ENCODE data around the gene POTEH. TPM values are rescaled to one million over a fixed set of nuclear protein-coding genes. Genes with fewer than 3 reads are reported as not detected.
"Not testable (repeated sequence)": the region's sequence is repeated elsewhere in the genome, so short reads cannot be mapped to it uniquely, and the experiment has no call there.

POTEH gene
- total RNA-seq, 1 experiment from 2014 or later = not detected

GRCh38 chr22:15679702-15680101 is 10.1 kb upstream of the POTEH start:
- H3K4me2 ChIP-seq (ENCODE audit: low read depth, low read length, poor library complexity, severe bottlenecking); H3K36me3 ChIP-seq (ENCODE audit: insufficient read depth, low read length); H2AFZ ChIP-seq (ENCODE audit: low read length); H3K9me2 ChIP-seq (replicated peaks; ENCODE audit: insufficient read depth, low read length); H3K27ac ChIP-seq (ENCODE audit: low read length); H3K9me3 ChIP-seq (ENCODE audit: low read length); H4K20me1 ChIP-seq (ENCODE audit: insufficient read depth, low read depth, low read length); H3K27me3 ChIP-seq (ENCODE audit: low read length); H3K9ac ChIP-seq (ENCODE audit: low read length); H3K4me1 ChIP-seq (ENCODE audit: low read length); H3K4me3 ChIP-seq (ENCODE audit: low read length); H3K79me2 ChIP-seq (ENCODE audit: low read length): not testable (repeated sequence)
- DNase-seq = peak; percentile 7

GRCh38 chr22:15684115-15684514 is 5.7 kb upstream of the POTEH start:
- not testable (repeated sequence) for H3K79me2 ChIP-seq (ENCODE audit: low read length); H3K4me3 ChIP-seq (ENCODE audit: low read length); H3K36me3 ChIP-seq (ENCODE audit: insufficient read depth, low read length); H3K27ac ChIP-seq (ENCODE audit: low read length); H3K27me3 ChIP-seq (ENCODE audit: low read length); DNase-seq; H3K4me1 ChIP-seq (ENCODE audit: low read length); H4K20me1 ChIP-seq (ENCODE audit: insufficient read depth, low read depth, low read length); H2AFZ ChIP-seq (ENCODE audit: low read length); H3K4me2 ChIP-seq (ENCODE audit: low read depth, low read length, poor library complexity, severe bottlenecking); H3K9ac ChIP-seq (ENCODE audit: low read length); H3K9me2 ChIP-seq (replicated peaks; ENCODE audit: insufficient read depth, low read length); H3K9me3 ChIP-seq (ENCODE audit: low read length)

GRCh38 chr22:15684695-15685094 is 5.1 kb upstream of the POTEH start:
- H3K9me3 ChIP-seq (ENCODE audit: low read length); H3K4me3 ChIP-seq (ENCODE audit: low read length): not testable (repeated sequence)

GRCh38 chr22:15685641-15686040 is 4.2 kb upstream of the POTEH start:
- H3K4me3 ChIP-seq (ENCODE audit: low read length); H4K20me1 ChIP-seq (ENCODE audit: insufficient read depth, low read depth, low read length); H3K9ac ChIP-seq (ENCODE audit: low read length); H3K9me3 ChIP-seq (ENCODE audit: low read length); H2AFZ ChIP-seq (ENCODE audit: low read length); H3K27me3 ChIP-seq (ENCODE audit: low read length); H3K9me2 ChIP-seq (replicated peaks; ENCODE audit: insufficient read depth, low read length); H3K36me3 ChIP-seq (ENCODE audit: insufficient read depth, low read length); H3K27ac ChIP-seq (ENCODE audit: low read length); H3K4me1 ChIP-seq (ENCODE audit: low read length); H3K79me2 ChIP-seq (ENCODE audit: low read length); H3K4me2 ChIP-seq (ENCODE audit: low read depth, low read length, poor library complexity, severe bottlenecking); DNase-seq: not testable (repeated sequence)

More at GRCh38 chr22:15684695-15685094, 5.1 kb upstream of the POTEH start:
- H4K20me1 ChIP-seq (ENCODE audit: insufficient read depth, low read depth, low read length); H3K4me2 ChIP-seq (ENCODE audit: low read depth, low read length, poor library complexity, severe bottlenecking); H3K9me2 ChIP-seq (replicated peaks; ENCODE audit: insufficient read depth, low read length); H3K79me2 ChIP-seq (ENCODE audit: low read length); H3K27ac ChIP-seq (ENCODE audit: low read length); H3K27me3 ChIP-seq (ENCODE audit: low read length); H3K36me3 ChIP-seq (ENCODE audit: insufficient read depth, low read length); DNase-seq; H3K9ac ChIP-seq (ENCODE audit: low read length); H2AFZ ChIP-seq (ENCODE audit: low read length); H3K4me1 ChIP-seq (ENCODE audit: low read length): not testable (repeated sequence)

- not testable (repeated sequence) for H3K9ac ChIP-seq (ENCODE audit: low read length); H2AFZ ChIP-seq (ENCODE audit: low read length); H3K9me2 ChIP-seq (replicated peaks; ENCODE audit: insufficient read depth, low read length); H3K27ac ChIP-seq (ENCODE audit: low read length); H3K79me2 ChIP-seq (ENCODE audit: low read length); H3K36me3 ChIP-seq (ENCODE audit: insufficient read depth, low read length); H4K20me1 ChIP-seq (ENCODE audit: insufficient read depth, low read depth, low read length); DNase-seq; H3K4me3 ChIP-seq (ENCODE audit: low read length); H3K4me2 ChIP-seq (ENCODE audit: low read depth, low read length, poor library complexity, severe bottlenecking); H3K9me3 ChIP-seq (ENCODE audit: low read length); H3K27me3 ChIP-seq (ENCODE audit: low read length); H3K4me1 ChIP-seq (ENCODE audit: low read length)
Measured at GRCh38 chr22:15687086-15687485, 2.7 kb upstream of the POTEH start.

- H4K20me1 ChIP-seq (ENCODE audit: insufficient read depth, low read depth, low read length); H3K9ac ChIP-seq (ENCODE audit: low read length); H3K4me2 ChIP-seq (ENCODE audit: low read depth, low read length, poor library complexity, severe bottlenecking); H2AFZ ChIP-seq (ENCODE audit: low read length); H3K4me3 ChIP-seq (ENCODE audit: low read length); H3K9me2 ChIP-seq (replicated peaks; ENCODE audit: insufficient read depth, low read length); H3K27ac ChIP-seq (ENCODE audit: low read length); H3K27me3 ChIP-seq (ENCODE audit: low read length); H3K4me1 ChIP-seq (ENCODE audit: low read length); H3K9me3 ChIP-seq (ENCODE audit: low read length); H3K36me3 ChIP-seq (ENCODE audit: insufficient read depth, low read length); H3K79me2 ChIP-seq (ENCODE audit: low read length): not testable (repeated sequence)
- peak; percentile 34 for DNase-seq
Measured at GRCh38 chr22:15687676-15688075, 2.1 kb upstream of the POTEH start.

GRCh38 chr22:15688090-15688489 is 1.7 kb upstream of the POTEH start:
- not testable (repeated sequence) for H4K20me1 ChIP-seq (ENCODE audit: insufficient read depth, low read depth, low read length); H3K9ac ChIP-seq (ENCODE audit: low read length); H3K4me1 ChIP-seq (ENCODE audit: low read length); H3K79me2 ChIP-seq (ENCODE audit: low read length); H2AFZ ChIP-seq (ENCODE audit: low read length); H3K27ac ChIP-seq (ENCODE audit: low read length); H3K4me2 ChIP-seq (ENCODE audit: low read depth, low read length, poor library complexity, severe bottlenecking); H3K27me3 ChIP-seq (ENCODE audit: low read length); DNase-seq; H3K4me3 ChIP-seq (ENCODE audit: low read length); H3K9me3 ChIP-seq (ENCODE audit: low read length); H3K36me3 ChIP-seq (ENCODE audit: insufficient read depth, low read length); H3K9me2 ChIP-seq (replicated peaks; ENCODE audit: insufficient read depth, low read length)

- not testable (repeated sequence) for H3K79me2 ChIP-seq (ENCODE audit: low read length); H3K9me3 ChIP-seq (ENCODE audit: low read length); H3K9ac ChIP-seq (ENCODE audit: low read length); H4K20me1 ChIP-seq (ENCODE audit: insufficient read depth, low read depth, low read length); H3K4me1 ChIP-seq (ENCODE audit: low read length); H3K27ac ChIP-seq (ENCODE audit: low read length); H2AFZ ChIP-seq (ENCODE audit: low read length); H3K4me3 ChIP-seq (ENCODE audit: low read length); H3K27me3 ChIP-seq (ENCODE audit: low read length); H3K9me2 ChIP-seq (replicated peaks; ENCODE audit: insufficient read depth, low read length); H3K36me3 ChIP-seq (ENCODE audit: insufficient read depth, low read length); H3K4me2 ChIP-seq (ENCODE audit: low read depth, low read length, poor library complexity, severe bottlenecking)
- DNase-seq = peak; percentile 19
Measured at GRCh38 chr22:15689012-15689748, 646 bp upstream of the POTEH start.

- H3K4me1 ChIP-seq (ENCODE audit: low read length); H2AFZ ChIP-seq (ENCODE audit: low read length); H3K9me2 ChIP-seq (replicated peaks; ENCODE audit: insufficient read depth, low read length); H3K27me3 ChIP-seq (ENCODE audit: low read length); H3K36me3 ChIP-seq (ENCODE audit: insufficient read depth, low read length); H3K9ac ChIP-seq (ENCODE audit: low read length); H3K4me2 ChIP-seq (ENCODE audit: low read depth, low read length, poor library complexity, severe bottlenecking); H3K27ac ChIP-seq (ENCODE audit: low read length); H3K79me2 ChIP-seq (ENCODE audit: low read length); H3K4me3 ChIP-seq (ENCODE audit: low read length); H4K20me1 ChIP-seq (ENCODE audit: insufficient read depth, low read depth, low read length); H3K9me3 ChIP-seq (ENCODE audit: low read length); DNase-seq: not testable (repeated sequence)
Measured at GRCh38 chr22:15713600-15713999, 23.8 kb downstream of the POTEH start.
